GM12878 (cell line): ENCODE data around the gene GTPBP3. TPM values are rescaled to one million over a fixed set of nuclear protein-coding genes. Genes with fewer than 3 reads are reported as not detected.

ENCODE experiments used
- ATAC-seq: fragments of 200-7000 bp; cut with Tn5 transposase; 3 replicates; pipeline ENCODE4 v1.9.1; 2020; ENCODE audit warnings: mild to moderate bottlenecking, moderate library complexity
- BruUV-seq: library from RNA; stranded (reverse); fragments of 400-500 nt; replicated peaks from 2 replicates; lab custom pipeline; 2021; lab: Mats Ljungman, UMichigan
- CTCF ChIA-PET: fragments of 300-600 bp; sonication (Branson Sonifier 250); formaldehyde crosslinking; extraction: SDS; loops from one replicate; lab custom pipeline; 2021; ENCODE audit warnings: inconsistent platforms; lab: Yijun Ruan, JAX
- POLR2A ChIA-PET: fragments of 350-600 bp; formaldehyde crosslinking; extraction: SDS; loops from one replicate; lab custom pipeline; 2021; ENCODE audit warnings: inconsistent platforms; lab: Charles Lee
- RAD21 ChIA-PET: fragments of 300-600 bp; sonication (Branson Sonifier 250); formaldehyde crosslinking; loops from one replicate; lab custom pipeline; 2023; ENCODE audit warnings: antibody characterized with exemption; ENCODE audit not compliant: unreplicated experiment; lab: Charles Lee
- SMC1A ChIA-PET: fragments of 300-600 bp; sonication (Branson Sonifier 250); formaldehyde crosslinking; loops from one replicate; lab custom pipeline; 2023; ENCODE audit not compliant: unreplicated experiment, uncharacterized antibody; lab: Charles Lee
- DNase-seq: peaks from one replicate; pipeline ENCODE4 v3.0.0-alpha.2; 2011; ENCODE audit warnings: low read depth, low spot score
- FAIRE-seq: peaks from 3 replicates; lab custom pipeline; 2011; peaks lifted over from hg19 to GRCh38; lab: Jason Lieb, UNC
- H2AFZ ChIP-seq: 2 replicates; pipeline ENCODE4 v1.6.0; 2011; ENCODE audit warnings: low read depth, low read length, control low read depth; ENCODE audit not compliant: control insufficient read depth
- H3K27ac ChIP-seq: 2 replicates; pipeline ENCODE4 v1.5.1; 2011; ENCODE audit warnings: control low read depth; ENCODE audit not compliant: control insufficient read depth, insufficient read depth
- H3K27me3 ChIP-seq, 2 experiments: replicated peaks in 1 of 2; 2 replicates each; pipeline versions ENCODE4 v1.6.0 to v1.6.1; 2011; ENCODE audit warnings: low read length in 1 of 2; ENCODE audit not compliant: control insufficient read depth in 2 of 2, insufficient read depth in 2 of 2
- H3K36me3 ChIP-seq, 2 experiments: 2 replicates each; pipeline ENCODE4 v1.5.1; 2011; ENCODE audit warnings: low read length in 1 of 2; ENCODE audit not compliant: control insufficient read depth in 2 of 2, insufficient read depth in 2 of 2
- H3K4me1 ChIP-seq: 2 replicates; pipeline ENCODE4 v1.6.1; 2011; ENCODE audit warnings: mild to moderate bottlenecking, low read length, moderate library complexity, mixed read lengths; ENCODE audit not compliant: control insufficient read depth, insufficient read depth
- H3K4me2 ChIP-seq: 2 replicates; pipeline ENCODE4 v1.6.0; 2011; ENCODE audit warnings: control low read depth; ENCODE audit not compliant: control insufficient read depth, insufficient read depth
- H3K4me3 ChIP-seq: fragments of 200-600 bp; sonication (generic); 2 replicates; pipeline ENCODE4 v1.5.1; 2016
- H3K79me2 ChIP-seq: 2 replicates; pipeline ENCODE4 v1.6.0; 2011; ENCODE audit warnings: low read length; ENCODE audit not compliant: control insufficient read depth, insufficient read depth
- H3K9ac ChIP-seq: 2 replicates; pipeline ENCODE4 v1.8.0; 2011; ENCODE audit warnings: low read length, control low read depth, mixed read lengths; ENCODE audit not compliant: control insufficient read depth, insufficient read depth
- H3K9me3 ChIP-seq: replicated peaks from 3 replicates; pipeline ENCODE4 v1.5.1; 2011; ENCODE audit warnings: mild to moderate bottlenecking, low read length; ENCODE audit not compliant: control insufficient read depth, insufficient read depth
- H4K20me1 ChIP-seq: 2 replicates; pipeline ENCODE4 v1.6.0; 2011; ENCODE audit not compliant: control insufficient read depth, insufficient read depth
- BACH1 ChIP-seq: fragments of 450-650 bp; IDR thresholded peaks from 2 replicates; pipeline ENCODE4 v1.6.1; 2017; ENCODE audit warnings: mild to moderate bottlenecking, borderline replicate concordance
- NFIC ChIP-seq: IDR thresholded peaks from 2 replicates; pipeline ENCODE4 v1.6.1; 2012; ENCODE audit warnings: low read depth, mild to moderate bottlenecking, inconsistent platforms, low read length, moderate library complexity
- RCOR1 ChIP-seq: conservative IDR thresholded peaks from 2 replicates; pipeline ENCODE4 v1.6.1; 2012; ENCODE audit warnings: low read depth, low read length, improper control_type of control experiment
- YBX1 ChIP-seq: fragments of 450-650 bp; IDR thresholded peaks from 2 replicates; pipeline ENCODE4 v1.6.1; 2016; ENCODE audit warnings: antibody characterized with exemption
- ZNF384 ChIP-seq: IDR thresholded peaks from 2 replicates; pipeline ENCODE4 v1.6.1; 2012; ENCODE audit warnings: low read depth, mild to moderate bottlenecking, low read length, improper control_type of control experiment, borderline replicate concordance
- ZNF622 ChIP-seq: fragments of 450-650 bp; IDR thresholded peaks from 2 replicates; pipeline ENCODE4 v1.6.1; 2017; ENCODE audit warnings: mild to moderate bottlenecking, inconsistent platforms
- WGBS: methylation state at CpG from one replicate; pipeline ENCODE4 v1.1.6; 2016; ENCODE audit warnings: low lambda C conversion rate; ENCODE audit not compliant: insufficient replicate concordance, insufficient coverage; ENCODE audit errors: missing lambda C conversion rate; 5-methylcytosine and 5-hydroxymethylcytosine counted together
- in situ Hi-C: fragments of 300-500 bp; cut with MboI; formaldehyde crosslinking; loops from 9 replicates; pipeline ENCODE4 v1.14.3; 2018; ENCODE audit warnings: mixed read lengths
- intact Hi-C: fragments of 100-400 bp; cut with micrococcal nuclease; formaldehyde crosslinking; loops from one replicate; pipeline ENCODE4 v1.14.2; 2022; ENCODE audit not compliant: unreplicated experiment
- polyA plus RNA-seq, 11 experiments: library from polyadenylated mRNA; depleted of rRNA in 4 of 11; unstranded in 6 of 11; stranded (reverse) in 5 of 11; fragments of >200 nt; fragmentation: Nextera tagmentation in 4 of 11; fragmentation: Illumina TruSeq in 1 of 11; extraction: Ambion mirVana in 4 of 11; extraction: Trizol in 1 of 11; gene quantifications; 1 replicate in 1 of 11; 2 replicates in 10 of 11; pipeline versions ENCODE4 v1.2.1 to v1.2.3, GENCODE V29; 2011 to 2016; ENCODE audit warnings: inconsistent platforms in 2 of 11, missing spikeins in 2 of 11, low read depth in 1 of 11
- total RNA-seq, 4 experiments: library from RNA; depleted of rRNA in 3 of 4; stranded (reverse); fragments of >200 nt in 3 of 4; fragmentation: Illumina TruSeq in 1 of 4; extraction: Trizol in 1 of 4; gene quantifications; 2 replicates each; pipeline versions ENCODE4 v1.2.1 to v1.2.3, GENCODE V29; 2013 to 2021
- TF ChIP-seq, protein P1 (sequence below): IDR thresholded peaks from 2 replicates; pipeline ENCODE4 v1.6.1; 2012; ENCODE audit warnings: low read depth, low read length, improper control_type of control experiment
- TF ChIP-seq, protein P2 (sequence below): fragments of 150-350 bp; IDR thresholded peaks from 2 replicates; pipeline ENCODE4 v1.6.1; 2014; ENCODE audit warnings: mild to moderate bottlenecking, low read depth, low read length

GTPBP3 gene
- total and polyA plus RNA-seq, 10 of the 15 experiments (the other 5 are each of a cell fraction or from before 2014, with no cell fraction given): 2.9 to 46.8 (median 15.4) TPM

DNA sequence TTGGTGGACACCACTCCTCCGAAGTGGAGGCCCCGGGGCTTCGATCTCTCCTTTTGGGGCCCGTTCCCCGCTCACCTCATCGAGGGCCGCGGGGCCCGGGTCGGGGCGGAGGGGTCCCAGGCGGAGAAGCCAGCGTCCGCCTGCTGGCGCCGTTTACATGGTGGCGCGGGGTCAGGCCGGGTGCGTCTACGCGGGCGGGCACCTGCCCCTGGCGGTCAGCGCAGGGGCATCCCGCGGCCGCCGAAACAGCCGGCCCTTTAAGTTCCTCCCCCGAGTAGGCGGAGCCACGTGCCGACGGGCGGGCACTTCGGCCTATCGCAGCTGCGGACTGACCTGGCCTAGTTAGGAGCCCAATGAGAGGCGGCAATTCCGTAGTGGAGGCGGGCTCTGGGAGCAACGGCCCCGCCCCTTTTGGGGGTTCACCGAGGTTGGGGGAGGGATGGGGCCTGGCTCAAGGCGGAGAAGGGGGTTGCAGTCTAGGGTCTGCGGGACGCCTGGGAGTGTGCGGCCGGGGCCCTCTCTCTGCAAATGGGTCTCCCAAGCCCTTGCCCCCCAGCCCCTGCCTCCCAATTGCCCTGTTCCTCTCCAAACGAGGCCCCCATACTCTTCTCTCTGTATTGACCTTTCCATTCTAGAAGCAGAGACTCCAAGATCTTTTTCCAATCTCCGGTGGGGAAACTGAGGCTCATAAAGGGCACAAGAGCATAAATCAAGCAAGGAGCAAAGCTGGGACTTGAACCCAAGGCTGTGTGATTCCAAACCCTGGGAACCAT lies 34.0 kb upstream of the GTPBP3 start, which contains the start of gene ABHD8 (continued):
- TF ChIP-seq ZNF384 (no peak), ZNF622 (no peak), RCOR1 (no peak), YBX1 (no peak), NFIC (no peak)
- TF ChIP-seq, protein P1, sequence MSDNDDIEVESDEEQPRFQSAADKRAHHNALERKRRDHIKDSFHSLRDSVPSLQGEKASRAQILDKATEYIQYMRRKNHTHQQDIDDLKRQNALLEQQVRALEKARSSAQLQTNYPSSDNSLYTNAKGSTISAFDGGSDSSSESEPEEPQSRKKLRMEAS: peak; percentile 33; the same call in 1 of the 2 replicates

DNA sequence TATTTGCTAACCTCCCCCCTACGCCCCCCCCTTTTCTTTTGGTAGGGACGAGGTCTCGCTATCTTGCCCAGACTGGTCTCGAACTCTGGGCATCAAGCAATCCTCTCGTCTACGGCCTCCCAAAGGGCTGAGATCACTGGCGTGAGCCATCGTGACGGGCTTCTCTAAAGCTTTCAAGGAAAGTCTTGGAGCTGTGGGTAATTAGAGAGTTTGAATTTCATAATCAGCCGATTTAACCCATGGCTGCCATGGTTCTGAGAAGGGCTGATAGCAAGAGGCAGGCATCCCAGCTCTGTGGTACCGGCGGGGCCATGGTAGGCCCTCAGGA lies 33.4 kb upstream of the GTPBP3 start:
- in situ Hi-C loops (no loop called here), intact Hi-C loops (loop anchor here (10.0 kb wide), 1 partner anchor 409 kb away; no protein-coding TSS in a partner anchor)
- no peak for TF ChIP-seq BACH1
- TF ChIP-seq, protein P2, sequence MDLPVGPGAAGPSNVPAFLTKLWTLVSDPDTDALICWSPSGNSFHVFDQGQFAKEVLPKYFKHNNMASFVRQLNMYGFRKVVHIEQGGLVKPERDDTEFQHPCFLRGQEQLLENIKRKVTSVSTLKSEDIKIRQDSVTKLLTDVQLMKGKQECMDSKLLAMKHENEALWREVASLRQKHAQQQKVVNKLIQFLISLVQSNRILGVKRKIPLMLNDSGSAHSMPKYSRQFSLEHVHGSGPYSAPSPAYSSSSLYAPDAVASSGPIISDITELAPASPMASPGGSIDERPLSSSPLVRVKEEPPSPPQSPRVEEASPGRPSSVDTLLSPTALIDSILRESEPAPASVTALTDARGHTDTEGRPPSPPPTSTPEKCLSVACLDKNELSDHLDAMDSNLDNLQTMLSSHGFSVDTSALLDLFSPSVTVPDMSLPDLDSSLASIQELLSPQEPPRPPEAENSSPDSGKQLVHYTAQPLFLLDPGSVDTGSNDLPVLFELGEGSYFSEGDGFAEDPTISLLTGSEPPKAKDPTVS: 0 out of 2 replicates have a peak, but pooled peaks have one; percentile 0
- Histone ChIP-seq H4K20me1 (no peaks in the 10 kb centered on the region), H2AFZ (peak overlapping the region; percentile 67), H3K27me3 (no peaks in the 10 kb centered on the region), H3K9ac (peak overlapping the region; percentile 4; the same call in 1 of the 2 replicates), H3K9me3 (no peaks in the 10 kb centered on the region), H3K36me3 (no peaks in the 10 kb centered on the region), H3K79me2 (peaks cover 11% of the 10 kb centered on the region), H3K27ac (peak overlapping the region; percentile 22; the same call in 1 of the 2 replicates), H3K4me2 (peak overlapping the region; percentile 97), H3K4me1 (peaks cover 16% of the 10 kb centered on the region), H3K4me3 (no peak overlapping the region)
- SMC1A ChIA-PET: interaction anchor here (0.7 to 1.7 kb wide), 5 partner anchors 12 to 229 kb away, joined by 3 to 4 read pairs (median 3); partner anchors contain the start of gene USE1
- WGBS: 79% methylated on average over 12 of the region's 12 CpGs
- no TSS peak for BruUV-seq
- FAIRE-seq (no peak), DNase-seq (no peak), ATAC-seq (no peak)
- RAD21 ChIA-PET: interaction anchor here (0.8 to 1.5 kb wide), 5 partner anchors 9 to 85 kb away, joined by 3 to 7 read pairs (median 5); partner anchors contain the start of gene BABAM1
- POLR2A ChIA-PET: interaction anchor here (0.8 to 2.9 kb wide), 6 partner anchors 11 to 102 kb away, joined by 3 to 12 read pairs (median 4); partner anchors contain the start of genes ANO8, BABAM1, BST2 and OCEL1
- CTCF ChIA-PET: interaction anchor here (0.7 to 5.0 kb wide), 9 partner anchors 10 to 236 kb away, joined by 3 to 43 read pairs (median 4); partner anchors contain the start of genes ANO8, BABAM1 and CCDC194
